Measurements from ENCODE around the gene NEURL2.

Gene NEURL2

GRCh38 chr20:45920462-45921336, 29.7 kb upstream of the NEURL2 start:
- in situ Hi-C loops (cut with MboI; ENCODE audit: low sequenced_read_pairs): no loop called here

GRCh38 chr20:45919542-45920399, 28.8 kb upstream of the NEURL2 start:
- in situ Hi-C loops (cut with MboI; ENCODE audit: low sequenced_read_pairs): no loop called here

GRCh38 chr20:45918779-45919537, 27.9 kb upstream of the NEURL2 start:
- in situ Hi-C loops (cut with MboI; ENCODE audit: low sequenced_read_pairs): no loop called here

GRCh38 chr20:45918182-45918737, 27.3 kb upstream of the NEURL2 start:
- in situ Hi-C loops (cut with MboI; ENCODE audit: low sequenced_read_pairs): no loop called here

GRCh38 chr20:45917790-45918141, 26.8 kb upstream of the NEURL2 start:
- in situ Hi-C loops (cut with MboI; ENCODE audit: low sequenced_read_pairs): no loop called here

GRCh38 chr20:45913116-45913515, 22.1 kb upstream of the NEURL2 start:
- in situ Hi-C loops (cut with MboI; ENCODE audit: low sequenced_read_pairs): no loop called here

GRCh38 chr20:45912344-45912682, 21.3 kb upstream of the NEURL2 start:
- in situ Hi-C loops (cut with MboI; ENCODE audit: low sequenced_read_pairs): no loop called here

GRCh38 chr20:45911486-45912343, 20.7 kb upstream of the NEURL2 start, which contains the start of gene PLTP:
Gene PLTP (minus strand): TSS chr20:45912155. CDS start chr20:45911452, 703 bp downstream.
- in situ Hi-C loops (cut with MboI; ENCODE audit: low sequenced_read_pairs): no loop called here

- in situ Hi-C loops (cut with MboI; ENCODE audit: low sequenced_read_pairs): no loop called here
These were observed 19.9 kb upstream of the NEURL2 start for GRCh38 chr20:45910670-45911485.

GRCh38 chr20:45909817-45910669, 19.0 kb upstream of the NEURL2 start:
- in situ Hi-C loops (cut with MboI; ENCODE audit: low sequenced_read_pairs): no loop called here

GRCh38 chr20:45909336-45909808, 18.4 kb upstream of the NEURL2 start:
- in situ Hi-C loops (cut with MboI; ENCODE audit: low sequenced_read_pairs): no loop called here

GRCh38 chr20:45908084-45908483, 17.1 kb upstream of the NEURL2 start:
- in situ Hi-C loops (cut with MboI; ENCODE audit: low sequenced_read_pairs): no loop called here

GRCh38 chr20:45907219-45907948, 16.4 kb upstream of the NEURL2 start:
- in situ Hi-C loops (cut with MboI; ENCODE audit: low sequenced_read_pairs): no loop called here

- in situ Hi-C loops (cut with MboI; ENCODE audit: low sequenced_read_pairs): no loop called here
These were observed 14.6 kb upstream of the NEURL2 start for GRCh38 chr20:45905505-45906079.

- in situ Hi-C loops (cut with MboI; ENCODE audit: low sequenced_read_pairs): no loop called here
These were observed 13.8 kb upstream of the NEURL2 start for GRCh38 chr20:45904583-45905504.

GRCh38 chr20:45902199-45902701, 11.2 kb upstream of the NEURL2 start:
- in situ Hi-C loops (cut with MboI; ENCODE audit: low sequenced_read_pairs): no loop called here
